HCT116 (cell line): ENCODE results near the gene PPP1R13L.
"Not testable (repeated sequence)": the region's sequence is repeated elsewhere in the genome, so short reads cannot be mapped to it uniquely, and the experiment has no call there.

ENCODE experiments used
- EGR1 ChIP-seq: IDR thresholded peaks from 2 replicates; pipeline ENCODE4 v1.6.1; 2012; ENCODE audit warnings: low read depth
- ELF1 ChIP-seq: IDR thresholded peaks from 2 replicates; pipeline ENCODE4 v1.6.1; 2012; ENCODE audit warnings: low read depth, borderline replicate concordance
- EZH2 ChIP-seq: fragments of 200-600 bp; sonication (generic); IDR thresholded peaks from 2 replicates; pipeline ENCODE4 v1.6.1; 2017; ENCODE audit warnings: antibody characterized with exemption, mixed run types
- EZH2phosphoT487 ChIP-seq: fragments of 200-600 bp; IDR thresholded peaks from 2 replicates; pipeline ENCODE4 v1.6.1; 2018; ENCODE audit warnings: antibody characterized with exemption, borderline replicate concordance
- JUND ChIP-seq: IDR thresholded peaks from 2 replicates; pipeline ENCODE4 v1.6.1; 2012
- POLR2A ChIP-seq: IDR thresholded peaks from 2 replicates; pipeline ENCODE4 v1.7.0; 2011; ENCODE audit warnings: borderline replicate concordance; ENCODE audit not compliant: insufficient read depth, insufficient read length; ENCODE audit errors: extremely low read depth
- POLR2AphosphoS5 ChIP-seq: IDR thresholded peaks from 2 replicates; pipeline ENCODE4 v1.6.1; 2011; ENCODE audit warnings: mild to moderate bottlenecking, low read depth, low read length, moderate library complexity
- RAD21 ChIP-seq: IDR thresholded peaks from 2 replicates; pipeline ENCODE4 v1.6.1; 2012; ENCODE audit warnings: low read depth, mild to moderate bottlenecking
- SP1 ChIP-seq: IDR thresholded peaks from 2 replicates; pipeline ENCODE4 v1.6.1; 2012; ENCODE audit warnings: low read depth
- SRF ChIP-seq: IDR thresholded peaks from 2 replicates; pipeline ENCODE4 v1.6.1; 2012; ENCODE audit warnings: low read depth
- YY1 ChIP-seq: IDR thresholded peaks from 2 replicates; pipeline ENCODE4 v1.6.1; 2011; ENCODE audit warnings: low read length, low read depth, moderate library complexity, mild to moderate bottlenecking; ENCODE audit not compliant: insufficient replicate concordance; ENCODE audit errors: extremely low read depth
- TF ChIP-seq, protein P1 (sequence below), 3 experiments: fragments of 200-600 bp in 1 of 3; sonication (generic) in 1 of 3; IDR thresholded peaks in 2 of 3; conservative IDR thresholded peaks in 1 of 3; 2 replicates each; pipeline ENCODE4 v1.5.1; 2012 to 2017; ENCODE audit warnings: low read depth in 2 of 3, low read length in 2 of 3, antibody characterized with exemption in 1 of 3, borderline replicate concordance in 1 of 3, control low read depth in 1 of 3, mild to moderate bottlenecking in 1 of 3, mixed read lengths in 1 of 3, mixed run types in 1 of 3, moderate library complexity in 1 of 3; ENCODE audit not compliant: insufficient read depth in 1 of 3

DNA sequence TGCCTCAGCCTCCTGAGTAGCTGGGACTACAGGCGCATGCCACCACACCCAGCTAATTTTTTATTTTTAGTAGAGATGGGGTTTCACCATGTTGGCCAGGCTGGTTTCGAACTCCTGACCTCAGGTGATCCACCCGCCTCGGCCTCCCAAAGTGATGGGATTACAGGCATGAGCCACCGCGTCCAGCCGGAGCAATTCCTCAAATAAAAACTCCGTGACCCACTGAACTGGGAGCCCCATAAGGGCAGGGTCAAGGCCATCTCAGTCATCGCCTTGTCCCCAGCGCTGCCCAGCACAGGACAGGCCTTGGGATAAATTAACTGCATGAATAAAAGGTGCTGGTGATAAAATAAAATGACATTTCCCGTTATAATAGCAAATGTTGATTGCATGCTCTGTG lies 25.0 kb upstream of the PPP1R13L start:
- TF ChIP-seq, protein P1, sequence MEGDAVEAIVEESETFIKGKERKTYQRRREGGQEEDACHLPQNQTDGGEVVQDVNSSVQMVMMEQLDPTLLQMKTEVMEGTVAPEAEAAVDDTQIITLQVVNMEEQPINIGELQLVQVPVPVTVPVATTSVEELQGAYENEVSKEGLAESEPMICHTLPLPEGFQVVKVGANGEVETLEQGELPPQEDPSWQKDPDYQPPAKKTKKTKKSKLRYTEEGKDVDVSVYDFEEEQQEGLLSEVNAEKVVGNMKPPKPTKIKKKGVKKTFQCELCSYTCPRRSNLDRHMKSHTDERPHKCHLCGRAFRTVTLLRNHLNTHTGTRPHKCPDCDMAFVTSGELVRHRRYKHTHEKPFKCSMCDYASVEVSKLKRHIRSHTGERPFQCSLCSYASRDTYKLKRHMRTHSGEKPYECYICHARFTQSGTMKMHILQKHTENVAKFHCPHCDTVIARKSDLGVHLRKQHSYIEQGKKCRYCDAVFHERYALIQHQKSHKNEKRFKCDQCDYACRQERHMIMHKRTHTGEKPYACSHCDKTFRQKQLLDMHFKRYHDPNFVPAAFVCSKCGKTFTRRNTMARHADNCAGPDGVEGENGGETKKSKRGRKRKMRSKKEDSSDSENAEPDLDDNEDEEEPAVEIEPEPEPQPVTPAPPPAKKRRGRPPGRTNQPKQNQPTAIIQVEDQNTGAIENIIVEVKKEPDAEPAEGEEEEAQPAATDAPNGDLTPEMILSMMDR (IDR thresholded peaks at IDR 0.05 in 2 of 3, conservative IDR thresholded peaks at IDR 0.05 in 1 of 3; ENCODE audit: borderline replicate concordance in 1 of 3, insufficient read depth in 1 of 3, low read depth in 2 of 3, low read length in 2 of 3) = not testable (repeated sequence)
- not testable (repeated sequence) for TF ChIP-seq SP1, EZH2phosphoT487, JUND, POLR2A, RAD21, POLR2AphosphoS5, YY1, ELF1, EGR1, EZH2, SRF
